H9 (cell line): Measurements from ENCODE around the gene ACVR1B. TPM values are rescaled to one million over a fixed set of nuclear protein-coding genes. Genes with fewer than 3 reads are reported as not detected.

Experiments used
- DNase-seq: peaks from one replicate; pipeline ENCODE4 v3.0.0-alpha.2; 2017
- H2AFZ ChIP-seq: one replicate; pipeline ENCODE4 v1.6.1; 2013; ENCODE audit warnings: mild to moderate bottlenecking, low read length, control low read depth, moderate library complexity
- H2AK5ac ChIP-seq: 2 replicates; pipeline ENCODE4 v1.6.1; 2013; ENCODE audit warnings: low read length, control low read depth, mixed read lengths; ENCODE audit not compliant: insufficient read length
- H2BK120ac ChIP-seq: one replicate; pipeline ENCODE4 v1.6.1; 2013; ENCODE audit warnings: low read depth, mild to moderate bottlenecking, low read length, control low read depth, inconsistent platforms; ENCODE audit not compliant: poor library complexity, severe bottlenecking
- H2BK12ac ChIP-seq: 2 replicates; pipeline ENCODE4 v1.6.1; 2013; ENCODE audit warnings: low read length, control low read depth, mixed read lengths, low read depth; ENCODE audit not compliant: insufficient read length
- H2BK15ac ChIP-seq: 2 replicates; pipeline ENCODE4 v1.6.1; 2013; ENCODE audit warnings: low read depth, low read length, control low read depth
- H2BK20ac ChIP-seq: one replicate; pipeline ENCODE4 v1.6.1; 2013; ENCODE audit warnings: low read depth, mild to moderate bottlenecking, low read length, control low read depth, inconsistent platforms; ENCODE audit not compliant: poor library complexity, severe bottlenecking
- H2BK5ac ChIP-seq: 2 replicates; pipeline ENCODE4 v1.6.1; 2013; ENCODE audit warnings: low read length, control low read depth, mixed read lengths; ENCODE audit not compliant: insufficient read length
- H3K14ac ChIP-seq: 2 replicates; pipeline ENCODE4 v1.6.1; 2013; ENCODE audit warnings: low read length, control low read depth; ENCODE audit not compliant: insufficient read depth
- H3K18ac ChIP-seq: 2 replicates; pipeline ENCODE4 v1.6.1; 2013; ENCODE audit warnings: low read depth, mild to moderate bottlenecking, mixed read lengths, low read length, control low read depth; ENCODE audit not compliant: insufficient read length
- H3K23ac ChIP-seq: 2 replicates; pipeline ENCODE4 v1.6.1; 2013; ENCODE audit warnings: low read length, control low read depth, mixed read lengths, low read depth; ENCODE audit not compliant: insufficient read length
- H3K23me2 ChIP-seq: 2 replicates; pipeline ENCODE4 v1.6.1; 2013; ENCODE audit warnings: low read depth, mild to moderate bottlenecking, mixed read lengths, low read length, control low read depth; ENCODE audit not compliant: insufficient read length, poor library complexity, severe bottlenecking
- H3K27ac ChIP-seq: 2 replicates; pipeline ENCODE4 v1.5.1; 2013; ENCODE audit warnings: low read length, control low read depth, mixed read lengths, low read depth; ENCODE audit not compliant: insufficient read length
- H3K27me3 ChIP-seq: 2 replicates; pipeline ENCODE4 v1.6.1; 2013; ENCODE audit warnings: low read length, control low read depth, inconsistent platforms; ENCODE audit not compliant: insufficient read depth
- H3K4ac ChIP-seq: 2 replicates; pipeline ENCODE4 v1.6.1; 2013; ENCODE audit warnings: low read depth, mild to moderate bottlenecking, control low read depth, inconsistent platforms, low read length, moderate library complexity
- H3K4me1 ChIP-seq: 2 replicates; pipeline ENCODE4 v1.6.1; 2013; ENCODE audit warnings: low read length, control low read depth, inconsistent platforms; ENCODE audit not compliant: insufficient read depth
- H3K4me2 ChIP-seq: 2 replicates; pipeline ENCODE4 v1.6.1; 2013; ENCODE audit warnings: low read length, control low read depth, mixed read lengths; ENCODE audit not compliant: insufficient read length, insufficient read depth
- H3K56ac ChIP-seq: 2 replicates; pipeline ENCODE4 v1.6.1; 2013; ENCODE audit warnings: low read depth, mild to moderate bottlenecking, mixed read lengths, low read length, control low read depth; ENCODE audit not compliant: insufficient read length
- H3K79me1 ChIP-seq: 2 replicates; pipeline ENCODE4 v1.6.1; 2013; ENCODE audit warnings: low read depth, mild to moderate bottlenecking, moderate library complexity, low read length, control low read depth, inconsistent platforms; ENCODE audit not compliant: insufficient read depth, poor library complexity, severe bottlenecking
- H3K79me2 ChIP-seq: 2 replicates; pipeline ENCODE4 v1.6.1; 2013; ENCODE audit warnings: low read length, control low read depth, inconsistent platforms; ENCODE audit not compliant: insufficient read depth
- H3K9ac ChIP-seq: 2 replicates; pipeline ENCODE4 v1.6.1; 2013; ENCODE audit warnings: low read length, control low read depth, mixed read lengths; ENCODE audit not compliant: insufficient read length; ENCODE audit errors: extremely low read depth
- H3K9me3 ChIP-seq: one replicate; pipeline ENCODE4 v1.6.1; 2013; ENCODE audit warnings: low read depth, low read length, inconsistent platforms; ENCODE audit not compliant: control insufficient read depth
- H3T11ph ChIP-seq: one replicate; pipeline ENCODE4 v1.6.1; 2013; ENCODE audit warnings: mild to moderate bottlenecking, low read length, control low read depth, inconsistent platforms
- H4K20me1 ChIP-seq: one replicate; pipeline ENCODE4 v1.6.1; 2013; ENCODE audit not compliant: control insufficient read depth, insufficient read length, insufficient read depth
- H4K5ac ChIP-seq: 2 replicates; pipeline ENCODE4 v1.6.1; 2013; ENCODE audit warnings: low read depth, mild to moderate bottlenecking, mixed read lengths, low read length, control low read depth; ENCODE audit not compliant: insufficient read length
- H4K8ac ChIP-seq: replicated peaks from 2 replicates; pipeline ENCODE4 v1.6.1; 2013; ENCODE audit warnings: low read length, control low read depth, mixed read lengths, low read depth; ENCODE audit not compliant: insufficient read length
- H4K91ac ChIP-seq: 2 replicates; pipeline ENCODE4 v1.6.1; 2013; ENCODE audit warnings: low read depth, mild to moderate bottlenecking, moderate library complexity, mixed read lengths, low read length, control low read depth; ENCODE audit not compliant: insufficient read length
- H3K27ac Mint-ChIP-seq, 3 experiments: 2 replicates in 2 of 3; 3 replicates in 1 of 3; pipeline ENCODE4 v1.8.0; 2020 to 2021; ENCODE audit warnings: mixed read lengths in 3 of 3, mild to moderate bottlenecking in 1 of 3, moderate library complexity in 1 of 3
- H3K27me3 Mint-ChIP-seq: 2 replicates; pipeline ENCODE4 v1.8.0; 2021; ENCODE audit warnings: low read depth, mild to moderate bottlenecking, moderate library complexity, mixed read lengths
- H3K36me3 Mint-ChIP-seq, 3 experiments: 2 replicates in 2 of 3; 3 replicates in 1 of 3; pipeline ENCODE4 v1.8.0; 2020 to 2021; ENCODE audit warnings: low read depth in 3 of 3, mixed read lengths in 3 of 3; ENCODE audit not compliant: insufficient read depth in 1 of 3
- H3K4me1 Mint-ChIP-seq, 2 experiments: 2 replicates each; pipeline ENCODE4 v1.8.0; 2020; ENCODE audit warnings: mixed read lengths in 2 of 2
- H3K4me3 Mint-ChIP-seq, 2 experiments: 2 replicates in 1 of 2; 3 replicates in 1 of 2; pipeline ENCODE4 v1.8.0; 2020 to 2021; ENCODE audit warnings: mild to moderate bottlenecking in 2 of 2, mixed read lengths in 2 of 2, moderate library complexity in 1 of 2
- H3K9me3 Mint-ChIP-seq, 2 experiments: 2 replicates in 1 of 2; 3 replicates in 1 of 2; pipeline ENCODE4 v1.8.0; 2020; ENCODE audit warnings: mild to moderate bottlenecking in 2 of 2, mixed read lengths in 2 of 2, moderate library complexity in 1 of 2
- WGBS: extraction: QIAGEN DNeasy Blood & Tissue Kit; methylation state at CpG from one replicate; pipeline ENCODE4 v1.1.7; 2013; ENCODE audit warnings: missing lambda C conversion rate, low lambda C conversion rate, mixed read lengths; ENCODE audit not compliant: insufficient read length; ENCODE audit errors: extremely low coverage; 5-methylcytosine and 5-hydroxymethylcytosine counted together
- total RNA-seq: library from RNA; stranded (reverse); gene quantifications from 2 replicates; pipeline ENCODE4 v1.2.1, GENCODE V29; 2021
- TF ChIP-seq, protein P1 (sequence below): fragments of 200-600 bp; sonication (generic); conservative IDR thresholded peaks from 3 replicates; pipeline ENCODE4 v1.8.0; 2021; ENCODE audit warnings: antibody characterized with exemption, mild to moderate bottlenecking

Gene ACVR1B
- total RNA-seq, 1 experiment from 2014 or later: 16.3 TPM

DNA sequence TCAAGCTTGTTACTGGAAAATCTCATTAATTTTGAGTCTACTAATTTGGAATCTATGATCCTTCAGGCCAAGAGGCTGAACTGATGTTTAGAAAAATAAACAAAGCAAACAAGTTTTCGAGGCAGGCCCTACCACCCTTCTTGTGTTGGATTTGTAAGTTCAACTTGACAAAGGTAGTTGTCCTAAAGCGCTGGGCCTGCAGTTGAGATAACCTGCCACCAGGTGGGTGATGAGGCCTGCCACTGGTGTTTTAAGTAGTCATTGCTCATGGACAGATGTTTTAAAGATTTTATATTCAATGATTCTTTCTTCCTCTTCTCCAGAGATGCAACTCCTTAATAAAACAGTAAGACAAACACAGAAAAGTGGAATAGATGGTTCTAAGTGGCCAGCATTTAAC is 24.8 kb upstream of the ACVR1B start:
- no peak overlapping the region; a peak in 1 of 7 replicates for H3K27ac Mint-ChIP-seq
- H3K79me1 ChIP-seq: no peaks in the 10 kb centered on the region
- no peaks in the 10 kb centered on the region for H3K4me1 ChIP-seq
- H3K9me3 ChIP-seq: no peaks in the 10 kb centered on the region
- H3K9ac ChIP-seq: no peak overlapping the region
- TF ChIP-seq, protein P1, sequence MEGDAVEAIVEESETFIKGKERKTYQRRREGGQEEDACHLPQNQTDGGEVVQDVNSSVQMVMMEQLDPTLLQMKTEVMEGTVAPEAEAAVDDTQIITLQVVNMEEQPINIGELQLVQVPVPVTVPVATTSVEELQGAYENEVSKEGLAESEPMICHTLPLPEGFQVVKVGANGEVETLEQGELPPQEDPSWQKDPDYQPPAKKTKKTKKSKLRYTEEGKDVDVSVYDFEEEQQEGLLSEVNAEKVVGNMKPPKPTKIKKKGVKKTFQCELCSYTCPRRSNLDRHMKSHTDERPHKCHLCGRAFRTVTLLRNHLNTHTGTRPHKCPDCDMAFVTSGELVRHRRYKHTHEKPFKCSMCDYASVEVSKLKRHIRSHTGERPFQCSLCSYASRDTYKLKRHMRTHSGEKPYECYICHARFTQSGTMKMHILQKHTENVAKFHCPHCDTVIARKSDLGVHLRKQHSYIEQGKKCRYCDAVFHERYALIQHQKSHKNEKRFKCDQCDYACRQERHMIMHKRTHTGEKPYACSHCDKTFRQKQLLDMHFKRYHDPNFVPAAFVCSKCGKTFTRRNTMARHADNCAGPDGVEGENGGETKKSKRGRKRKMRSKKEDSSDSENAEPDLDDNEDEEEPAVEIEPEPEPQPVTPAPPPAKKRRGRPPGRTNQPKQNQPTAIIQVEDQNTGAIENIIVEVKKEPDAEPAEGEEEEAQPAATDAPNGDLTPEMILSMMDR: peak; percentile 78
- H3K23ac ChIP-seq: no peak overlapping the region
- no peak overlapping the region for H3T11ph ChIP-seq
- H3K27me3 ChIP-seq: no peaks in the 10 kb centered on the region
- no peak overlapping the region for H3K56ac ChIP-seq
- H3K4me1 Mint-ChIP-seq: peaks cover 7 to 20% of the 10 kb centered on the region in 2 experiments
- no peak overlapping the region for H2BK120ac ChIP-seq
- no peak overlapping the region for H2BK20ac ChIP-seq
- no peak overlapping the region for H4K8ac ChIP-seq
- H3K9me3 Mint-ChIP-seq: no peaks in the 10 kb centered on the region
- no peak overlapping the region for H3K4me2 ChIP-seq
- H2BK15ac ChIP-seq: no peak overlapping the region
- no peak overlapping the region for H2BK5ac ChIP-seq
- no peak overlapping the region for H3K4me3 Mint-ChIP-seq
- H3K18ac ChIP-seq: no peak overlapping the region
- H2AK5ac ChIP-seq: no peak overlapping the region
- H4K91ac ChIP-seq: no peak overlapping the region
- no CpG with 5 or more reads among the region's 2 CpGs for WGBS
- no peak overlapping the region for H3K27ac ChIP-seq
- no peaks in the 10 kb centered on the region for H4K20me1 ChIP-seq
- H4K5ac ChIP-seq: no peak overlapping the region
- no peak overlapping the region for H3K4ac ChIP-seq
- H3K79me2 ChIP-seq: no peaks in the 10 kb centered on the region
- H3K27me3 Mint-ChIP-seq: peaks cover 32% of the 10 kb centered on the region
- no peaks in the 10 kb centered on the region for H3K23me2 ChIP-seq
- no peaks in the 10 kb centered on the region for H3K36me3 Mint-ChIP-seq
- no peak overlapping the region for H3K14ac ChIP-seq
- no peak overlapping the region for H2AFZ ChIP-seq
- DNase-seq: peak; percentile 74
- H2BK12ac ChIP-seq: no peak overlapping the region
